Fibroblast of the aortic adventitia (primary cell): ENCODE data around the gene ECD. TPM values are rescaled to one million over a fixed set of nuclear protein-coding genes. Genes with fewer than 3 reads are reported as not detected.
A peak's percentile ranks its signal among the peaks of the same experiment; 100 is the strongest.

Source experiments
- DNase-seq: peaks from one replicate; pipeline ENCODE4 v3.0.0-alpha.2; 2010; ENCODE audit warnings: low read depth
- H3K4me3 ChIP-seq: 2 replicates; pipeline ENCODE4 v1.5.1; 2011; ENCODE audit warnings: low read depth, mild to moderate bottlenecking, control low read depth, low read length, moderate library complexity
- total RNA-seq: library from RNA; depleted of rRNA; stranded (reverse); fragments of >200 nt; gene quantifications from 2 replicates; pipeline ENCODE4 v1.2.3, GENCODE V29; 2012; ENCODE audit warnings: low replicate concordance
- TF ChIP-seq, protein P1 (sequence below): IDR thresholded peaks from 2 replicates; pipeline ENCODE4 v1.5.1; 2011; ENCODE audit warnings: mild to moderate bottlenecking, low read length, control low read depth, inconsistent platforms; ENCODE audit not compliant: insufficient read depth

The ECD gene
- total RNA-seq, 1 donor = 33.3 TPM

DNA sequence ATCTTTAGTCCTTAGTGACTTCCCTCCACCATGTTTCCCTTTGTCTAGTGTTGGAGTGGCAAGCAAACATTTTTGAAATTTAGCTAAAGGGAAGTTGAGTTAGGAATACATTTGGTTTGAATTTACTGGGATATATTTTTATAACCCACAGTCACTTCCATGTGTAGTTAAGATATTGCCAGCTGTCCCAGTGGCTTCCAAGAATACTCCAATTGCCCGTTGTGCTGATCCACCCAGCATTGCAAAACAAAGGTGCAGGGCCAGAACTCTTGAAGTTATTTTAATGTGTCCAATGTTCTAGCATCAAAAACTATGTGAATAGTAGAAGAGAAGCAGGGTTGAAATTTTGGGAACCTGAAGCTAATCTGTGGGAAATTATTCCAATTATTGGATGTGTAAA is 68.7 kb downstream of the ECD start:
- TF ChIP-seq, protein P1, sequence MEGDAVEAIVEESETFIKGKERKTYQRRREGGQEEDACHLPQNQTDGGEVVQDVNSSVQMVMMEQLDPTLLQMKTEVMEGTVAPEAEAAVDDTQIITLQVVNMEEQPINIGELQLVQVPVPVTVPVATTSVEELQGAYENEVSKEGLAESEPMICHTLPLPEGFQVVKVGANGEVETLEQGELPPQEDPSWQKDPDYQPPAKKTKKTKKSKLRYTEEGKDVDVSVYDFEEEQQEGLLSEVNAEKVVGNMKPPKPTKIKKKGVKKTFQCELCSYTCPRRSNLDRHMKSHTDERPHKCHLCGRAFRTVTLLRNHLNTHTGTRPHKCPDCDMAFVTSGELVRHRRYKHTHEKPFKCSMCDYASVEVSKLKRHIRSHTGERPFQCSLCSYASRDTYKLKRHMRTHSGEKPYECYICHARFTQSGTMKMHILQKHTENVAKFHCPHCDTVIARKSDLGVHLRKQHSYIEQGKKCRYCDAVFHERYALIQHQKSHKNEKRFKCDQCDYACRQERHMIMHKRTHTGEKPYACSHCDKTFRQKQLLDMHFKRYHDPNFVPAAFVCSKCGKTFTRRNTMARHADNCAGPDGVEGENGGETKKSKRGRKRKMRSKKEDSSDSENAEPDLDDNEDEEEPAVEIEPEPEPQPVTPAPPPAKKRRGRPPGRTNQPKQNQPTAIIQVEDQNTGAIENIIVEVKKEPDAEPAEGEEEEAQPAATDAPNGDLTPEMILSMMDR = no peak
- peak; percentile 20 for DNase-seq
- no peak overlapping the region for H3K4me3 ChIP-seq

DNA sequence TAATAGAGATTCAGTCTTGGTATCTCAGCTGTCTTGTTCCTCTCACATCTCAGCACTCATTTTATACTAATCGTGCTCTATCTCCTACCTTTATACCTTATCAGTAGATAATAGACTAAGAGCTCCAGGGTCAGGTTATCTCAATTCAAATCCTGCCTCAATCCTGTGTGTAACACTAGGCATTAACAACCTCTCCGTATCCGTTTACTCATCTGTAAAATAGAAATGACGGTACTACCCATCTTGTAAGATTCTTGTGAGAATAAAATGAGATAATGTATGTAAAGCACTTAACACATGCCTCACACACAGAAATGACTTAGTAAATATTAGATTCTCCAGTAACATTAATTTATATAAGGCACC is 70.5 kb downstream of the ECD start:
- peak overlapping the region; percentile 47 for H3K4me3 ChIP-seq
- TF ChIP-seq, protein P1 = no peak
- no peak for DNase-seq

DNA sequence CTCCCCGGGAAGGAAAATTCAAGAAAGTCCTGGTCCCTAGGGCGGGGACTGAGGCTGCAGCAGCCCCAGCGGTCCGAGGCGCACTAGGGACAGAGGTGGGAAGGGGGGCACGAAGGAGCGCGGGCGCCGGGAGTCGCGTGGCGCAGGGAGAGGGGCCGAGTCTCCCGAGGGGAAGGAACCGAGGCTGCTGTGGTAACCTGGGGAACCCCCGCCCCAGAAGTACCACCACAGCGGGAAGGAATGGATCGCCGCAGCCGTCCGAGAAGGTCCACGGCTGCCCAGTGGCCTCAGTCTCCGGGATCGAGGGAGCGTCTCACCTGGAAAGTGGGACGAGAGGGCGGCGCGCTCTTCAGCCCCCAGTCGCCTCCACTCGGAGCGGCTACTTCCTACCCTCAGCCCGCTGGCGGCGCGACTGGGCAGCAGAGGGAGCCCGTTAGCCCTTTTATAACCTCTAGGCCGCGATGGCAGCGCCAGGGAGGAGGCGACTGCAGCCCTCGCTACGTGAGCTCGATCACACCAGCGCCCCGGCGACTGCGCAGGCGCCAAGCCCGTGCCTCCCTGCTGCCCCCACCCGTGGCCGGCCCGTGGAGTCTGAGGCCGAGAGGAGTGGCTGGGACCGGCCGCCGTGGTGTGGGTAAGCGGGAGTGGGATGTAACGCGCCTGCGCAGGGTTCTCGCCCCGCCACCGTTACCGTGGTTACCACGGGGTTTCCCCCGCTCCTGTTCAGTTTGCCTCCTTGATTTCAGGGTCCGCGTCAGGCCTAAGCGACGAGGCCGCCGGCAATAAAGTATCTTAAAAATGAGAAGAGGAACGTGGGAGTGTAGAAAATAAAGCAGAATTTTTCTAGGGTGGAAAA is 71.1 kb downstream of the ECD start, which contains the start of gene P4HA1:
P4HA1 (minus strand) TSS at position 418 of the 856 bp plus-strand sequence. CDS start 21,983 bp downstream, outside the sequence.
- peak; percentile 97 for DNase-seq
- TF ChIP-seq, protein P1 = peak; percentile 63
- peak within 1 kb of the TSS; percentile 91 for H3K4me3 ChIP-seq

DNA sequence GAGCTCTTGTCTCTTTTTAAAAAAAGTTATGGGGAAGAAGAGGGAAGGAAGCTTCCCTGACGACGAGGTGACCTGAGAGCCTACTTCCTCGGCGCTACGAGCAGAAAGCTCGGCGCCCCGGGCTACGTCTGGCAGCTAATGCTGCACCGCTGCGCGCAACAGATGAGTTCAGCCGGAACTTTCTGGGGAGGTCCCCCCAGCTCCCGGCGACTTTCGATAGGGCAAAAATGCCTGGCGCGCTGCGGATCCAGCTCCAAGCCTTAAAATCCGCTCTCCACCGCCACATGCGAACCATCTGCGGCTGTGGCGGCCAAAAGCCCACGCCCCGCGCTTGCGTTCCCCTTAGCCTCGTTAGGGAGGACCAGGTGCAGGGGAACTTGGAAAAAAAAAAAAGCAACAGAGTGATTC is 71.8 kb downstream of the ECD start:
- TF ChIP-seq, protein P1 = no peak
- DNase-seq = peak; percentile 75
- H3K4me3 ChIP-seq = peak overlapping the region; percentile 91

DNA sequence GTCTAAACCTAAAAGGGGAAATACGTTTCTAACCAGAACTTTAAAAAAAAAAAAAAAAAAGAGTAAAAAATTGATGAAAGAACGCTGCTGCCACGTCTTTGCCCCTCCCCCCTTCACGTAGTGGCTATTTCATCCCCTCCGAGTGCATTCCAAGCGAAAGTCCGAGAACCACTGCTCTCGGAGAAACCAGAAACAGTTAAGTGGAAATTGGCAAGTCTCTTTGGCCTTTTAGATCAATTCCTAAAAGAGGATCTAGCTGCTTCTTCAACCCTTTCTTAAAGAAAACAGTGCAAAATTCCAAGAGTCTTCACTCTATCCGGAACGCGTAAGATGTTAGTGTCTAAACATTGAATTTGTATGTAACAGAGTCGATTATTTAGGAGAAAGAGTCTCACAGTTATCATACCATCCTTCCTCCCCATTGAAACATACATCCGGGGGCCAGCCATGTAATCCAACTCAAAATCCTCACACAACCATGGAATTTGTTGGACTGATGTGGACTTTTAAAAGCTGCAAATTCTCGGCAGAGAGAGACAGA is 72.3 kb downstream of the ECD start:
- H3K4me3 ChIP-seq = peak overlapping the region; percentile 91
- TF ChIP-seq, protein P1 = no peak
- DNase-seq = peak; percentile 89

DNA sequence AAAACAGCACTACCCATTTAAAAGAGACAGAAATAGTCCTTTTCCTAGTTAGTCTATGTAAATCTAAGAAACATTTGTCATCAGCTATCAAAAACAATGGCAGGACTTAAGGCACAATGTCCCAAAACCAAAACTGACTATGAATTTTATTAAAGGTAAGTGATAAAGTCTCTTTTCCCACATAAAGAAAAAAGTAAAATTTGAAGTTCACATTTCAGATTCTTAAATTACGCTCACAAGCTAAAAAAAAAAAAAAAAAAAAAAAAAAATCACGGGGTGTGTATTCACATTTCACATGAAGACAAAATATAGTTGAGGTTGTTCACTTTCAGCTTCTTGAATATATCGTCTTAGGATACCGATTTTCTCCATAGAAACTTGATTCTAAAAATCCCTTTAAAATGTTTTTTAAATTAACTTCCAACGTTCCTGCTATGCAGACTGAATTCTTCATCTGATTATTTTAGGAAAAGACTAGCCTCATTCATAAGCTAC is 72.8 kb downstream of the ECD start:
- TF ChIP-seq, protein P1 = no peak
- H3K4me3 ChIP-seq = peak overlapping the region; percentile 91
- peak; percentile 26 for DNase-seq
